Neural cell (in vitro differentiated cells): ENCODE data around the gene ZG16B. TPM values are rescaled to one million over a fixed set of nuclear protein-coding genes. Genes with fewer than 3 reads are reported as not detected.

Experiments used
- H2AFZ ChIP-seq: fragments of 200-600, 300-800 bp; sonication (generic), shearing (Covaris generic); 2 replicates; pipeline ENCODE4 v1.6.0; 2014; ENCODE audit warnings: low read depth, mild to moderate bottlenecking, antibody characterized with exemption, low read length, moderate library complexity
- H3F3A ChIP-seq: fragments of 200-600 bp; shearing (Covaris generic); 2 replicates; pipeline ENCODE4 v1.6.1; 2016; ENCODE audit warnings: mild to moderate bottlenecking, moderate library complexity, mixed read lengths, antibody characterized with exemption, low read length; ENCODE audit not compliant: insufficient read depth, poor library complexity, severe bottlenecking
- H3K27ac ChIP-seq: fragments of 200-600, 300-800 bp; sonication (generic), shearing (Covaris generic); 2 replicates; pipeline ENCODE4 v1.5.1; 2014; ENCODE audit warnings: mild to moderate bottlenecking, low read length, moderate library complexity
- H3K27me3 ChIP-seq: fragments of 300-800, 200-600 bp; sonication (generic), shearing (Covaris generic); 2 replicates; pipeline ENCODE4 v1.6.0; 2014; ENCODE audit warnings: mild to moderate bottlenecking, low read depth, low read length, moderate library complexity; ENCODE audit not compliant: insufficient read depth
- H3K36me3 ChIP-seq: fragments of 300-800, 200-600 bp; sonication (generic), shearing (Covaris generic); 2 replicates; pipeline ENCODE4 v1.5.1; 2014; ENCODE audit warnings: mild to moderate bottlenecking, antibody characterized with exemption, low read length, moderate library complexity; ENCODE audit not compliant: insufficient read depth
- H3K4me2 ChIP-seq: fragments of 300-800, 200-600 bp; sonication (generic), shearing (Covaris generic); 2 replicates; pipeline ENCODE4 v1.6.0; 2014; ENCODE audit warnings: mild to moderate bottlenecking, low read length
- H3K4me3 ChIP-seq: fragments of 300-800, 200-600 bp; sonication (generic), shearing (Covaris generic); 2 replicates; pipeline ENCODE4 v1.5.1; 2014; ENCODE audit warnings: mild to moderate bottlenecking, low read length, moderate library complexity
- H3K79me2 ChIP-seq: fragments of 200-600 bp; shearing (Covaris generic); replicated peaks from 2 replicates; pipeline ENCODE4 v1.6.0; 2014; ENCODE audit warnings: mild to moderate bottlenecking, low read length, moderate library complexity; ENCODE audit not compliant: insufficient read depth
- H3K9ac ChIP-seq: fragments of 300-800, 200-600 bp; sonication (generic), shearing (Covaris generic); 2 replicates; pipeline ENCODE4 v1.6.1; 2016; ENCODE audit warnings: mild to moderate bottlenecking, low read length, mixed read lengths
- H3K9me2 ChIP-seq: fragments of 200-600 bp; shearing (Covaris generic); 2 replicates; pipeline ENCODE4 v1.6.1; 2016; ENCODE audit warnings: mild to moderate bottlenecking, low read length, mixed read lengths; ENCODE audit not compliant: insufficient read depth
- H3K9me3 ChIP-seq: fragments of 200-600, 300-800 bp; sonication (generic), shearing (Covaris generic); 2 replicates; pipeline ENCODE4 v1.6.1; 2016; ENCODE audit warnings: mild to moderate bottlenecking, mixed run types, low read length, moderate library complexity, mixed read lengths
- H4K20me1 ChIP-seq: fragments of 200-600 bp; shearing (Covaris generic); 2 replicates; pipeline ENCODE4 v1.6.1; 2016; ENCODE audit warnings: mild to moderate bottlenecking, mixed run types; ENCODE audit not compliant: insufficient read depth
- CTCF ChIP-seq: fragments of 450-650 bp; IDR thresholded peaks from 2 replicates; pipeline ENCODE4 v1.5.1; 2014; ENCODE audit warnings: antibody characterized with exemption, mild to moderate bottlenecking, moderate library complexity; ENCODE audit not compliant: poor library complexity, severe bottlenecking
- EP300 ChIP-seq: fragments of 450-650 bp; conservative IDR thresholded peaks from 2 replicates; pipeline ENCODE4 v1.6.1; 2014; ENCODE audit warnings: antibody characterized with exemption, mild to moderate bottlenecking, moderate library complexity; ENCODE audit not compliant: poor library complexity, severe bottlenecking
- EZH2 ChIP-seq: fragments of 200-600, 300-800 bp; shearing (Covaris generic), sonication (generic); IDR thresholded peaks from 2 replicates; pipeline ENCODE4 v1.6.1; 2014; ENCODE audit warnings: antibody characterized with exemption, low read length, borderline replicate concordance, mild to moderate bottlenecking; ENCODE audit not compliant: insufficient read depth, poor library complexity, severe bottlenecking
- MXI1 ChIP-seq: fragments of 450-650 bp; conservative IDR thresholded peaks from 2 replicates; pipeline ENCODE4 v1.6.1; 2014; ENCODE audit warnings: antibody characterized with exemption, mild to moderate bottlenecking; ENCODE audit not compliant: poor library complexity, severe bottlenecking
- POLR2AphosphoS5 ChIP-seq: IDR thresholded peaks from 2 replicates; pipeline ENCODE4 v1.6.1; 2012
- RAD21 ChIP-seq: fragments of 450-650 bp; conservative IDR thresholded peaks from 2 replicates; pipeline ENCODE4 v1.6.1; 2014; ENCODE audit warnings: antibody characterized with exemption, mild to moderate bottlenecking, moderate library complexity
- REST ChIP-seq: IDR thresholded peaks from 2 replicates; pipeline ENCODE4 v1.6.1; 2012; ENCODE audit warnings: borderline replicate concordance
- SMC3 ChIP-seq: fragments of 450-650 bp; conservative IDR thresholded peaks from 2 replicates; pipeline ENCODE4 v1.6.1; 2014; ENCODE audit warnings: antibody characterized with exemption, mild to moderate bottlenecking, moderate library complexity; ENCODE audit not compliant: poor library complexity
- TAF1 ChIP-seq: IDR thresholded peaks from 2 replicates; pipeline ENCODE4 v1.6.1; 2012; ENCODE audit warnings: low read depth
- polyA plus RNA-seq: library from polyadenylated mRNA; depleted of rRNA; stranded (reverse); fragments of >200 nt; gene quantifications from 2 replicates; pipeline ENCODE4 v1.2.3, GENCODE V29; 2014

The ZG16B gene
- polyA plus RNA-seq, 1 donor from 2014 or later = not detected

DNA sequence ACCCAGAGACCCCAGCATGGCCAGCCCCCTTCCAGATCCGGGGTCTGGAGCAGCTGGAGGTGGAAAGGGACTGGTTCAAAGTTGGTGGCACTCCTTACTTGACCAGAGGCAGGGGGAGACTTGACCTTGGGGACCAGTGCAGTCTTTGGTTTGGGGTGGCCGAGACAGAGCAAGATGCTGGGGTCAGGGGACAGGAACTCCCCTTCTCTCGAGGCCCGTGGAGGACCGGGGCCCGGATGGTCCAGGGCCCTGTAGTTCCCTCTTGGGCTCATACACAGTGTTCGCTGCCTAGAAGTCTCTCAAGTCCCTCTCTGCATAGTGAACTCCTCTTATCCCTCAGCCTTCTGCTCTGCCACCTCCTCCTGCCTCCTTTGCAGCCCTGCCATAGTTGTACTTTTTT is 42.1 kb upstream of the ZG16B start:
- H3K27ac ChIP-seq = no peak overlapping the region
- H3K9me3 ChIP-seq = no peaks in the 10 kb centered on the region
- H3K4me2 ChIP-seq = no peak overlapping the region
- no peak overlapping the region for H3K9ac ChIP-seq
- no peaks in the 10 kb centered on the region for H3F3A ChIP-seq
- no peak for TF ChIP-seq EZH2
- no peak for TF ChIP-seq SMC3
- no peak for TF ChIP-seq REST
- no peak for TF ChIP-seq EP300
- TF ChIP-seq TAF1 = no peak
- no peak for TF ChIP-seq MXI1
- no peak for TF ChIP-seq CTCF
- no peak for TF ChIP-seq RAD21
- TF ChIP-seq POLR2AphosphoS5 = no peak
- H3K27me3 ChIP-seq = no peaks in the 10 kb centered on the region
- no peaks in the 10 kb centered on the region for H3K36me3 ChIP-seq
- no peaks in the 10 kb centered on the region for H3K9me2 ChIP-seq
- H4K20me1 ChIP-seq = no peaks in the 10 kb centered on the region
- H3K79me2 ChIP-seq = no peaks in the 10 kb centered on the region
- H3K4me3 ChIP-seq = no peak overlapping the region
- no peak overlapping the region for H2AFZ ChIP-seq

DNA sequence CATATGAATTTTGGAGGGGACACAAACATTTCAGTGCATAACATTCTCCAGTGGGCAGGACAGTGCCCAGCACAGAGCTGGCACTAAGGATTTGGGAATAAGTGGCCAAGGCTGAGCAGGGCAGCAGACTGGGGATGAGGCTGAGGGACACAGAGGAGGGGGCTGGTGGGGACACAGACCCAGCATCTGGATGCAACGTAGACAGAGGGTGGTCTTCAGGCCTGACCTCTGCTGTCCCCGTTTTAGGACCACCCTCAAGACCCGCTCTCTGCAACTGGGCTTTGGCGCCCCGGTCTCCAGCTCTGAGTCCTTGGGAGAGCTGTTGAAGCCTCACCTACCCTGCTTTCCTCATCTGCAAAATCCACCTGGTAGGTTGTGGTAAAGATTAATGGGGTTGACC is 39.5 kb upstream of the ZG16B start:
- no peaks in the 10 kb centered on the region for H3K9me3 ChIP-seq
- H3K9me2 ChIP-seq = no peaks in the 10 kb centered on the region
- TF ChIP-seq RAD21 (no peak), SMC3 (no peak), MXI1 (no peak), EP300 (no peak), POLR2AphosphoS5 (no peak), EZH2 (no peak), CTCF (no peak), TAF1 (no peak), REST (no peak)
- no peak overlapping the region for H3K4me3 ChIP-seq
- no peaks in the 10 kb centered on the region for H3K36me3 ChIP-seq
- no peaks in the 10 kb centered on the region for H3F3A ChIP-seq
- no peak overlapping the region for H3K9ac ChIP-seq
- no peaks in the 10 kb centered on the region for H4K20me1 ChIP-seq
- H2AFZ ChIP-seq = no peak overlapping the region
- H3K27me3 ChIP-seq = no peaks in the 10 kb centered on the region
- H3K4me2 ChIP-seq = no peak overlapping the region
- no peak overlapping the region for H3K27ac ChIP-seq
- no peaks in the 10 kb centered on the region for H3K79me2 ChIP-seq
